Endodermal cell (in vitro differentiated cells): Measurements from ENCODE around the gene LTF. TPM values are rescaled to one million over a fixed set of nuclear protein-coding genes. Genes with fewer than 3 reads are reported as not detected.
A peak's percentile ranks its signal among the peaks of the same experiment; 100 is the strongest.

ENCODE experiments used
- DNase-seq: peaks from one replicate; pipeline ENCODE4 v3.0.0-alpha.2; 2017
- H3K27ac ChIP-seq: 2 replicates; pipeline ENCODE4 v1.5.1; 2013; ENCODE audit warnings: mild to moderate bottlenecking, low read depth, low read length, moderate library complexity
- H3K27me3 ChIP-seq: 2 replicates; pipeline ENCODE4 v1.6.1; 2013; ENCODE audit warnings: mild to moderate bottlenecking, low read length, moderate library complexity; ENCODE audit not compliant: insufficient read depth, control insufficient read depth, poor library complexity, severe bottlenecking
- H3K36me3 ChIP-seq: 2 replicates; pipeline ENCODE4 v1.7.0; 2013; ENCODE audit warnings: mild to moderate bottlenecking, low read length, moderate library complexity; ENCODE audit not compliant: control insufficient read depth, insufficient read depth
- H3K4me1 ChIP-seq: one replicate; pipeline ENCODE4 v1.7.0; 2013; ENCODE audit warnings: low read length; ENCODE audit not compliant: control insufficient read depth, insufficient read depth
- H3K4me3 ChIP-seq: 2 replicates; pipeline ENCODE4 v1.5.1; 2013; ENCODE audit warnings: mild to moderate bottlenecking, low read length, moderate library complexity
- H3K9ac ChIP-seq: 2 replicates; pipeline ENCODE4 v1.6.1; 2013; ENCODE audit warnings: mild to moderate bottlenecking, low read length, moderate library complexity; ENCODE audit not compliant: poor library complexity, severe bottlenecking; ENCODE audit errors: extremely low read depth
- H3K9me3 ChIP-seq: 2 replicates; pipeline ENCODE4 v1.6.1; 2013; ENCODE audit warnings: mild to moderate bottlenecking, low read length, moderate library complexity; ENCODE audit not compliant: control insufficient read depth
- H3K27ac Mint-ChIP-seq: 2 replicates; pipeline ENCODE4 v1.8.0; 2020; ENCODE audit warnings: mixed read lengths
- H3K27me3 Mint-ChIP-seq: 2 replicates; pipeline ENCODE4 v1.8.0; 2021; ENCODE audit warnings: mild to moderate bottlenecking, mixed read lengths; ENCODE audit not compliant: insufficient read depth
- H3K36me3 Mint-ChIP-seq: 2 replicates; pipeline ENCODE4 v1.8.0; 2020; ENCODE audit warnings: low read depth, mixed read lengths
- H3K4me1 Mint-ChIP-seq: 2 replicates; pipeline ENCODE4 v1.8.0; 2020; ENCODE audit warnings: mixed read lengths
- H3K4me3 Mint-ChIP-seq: 2 replicates; pipeline ENCODE4 v1.8.0; 2020; ENCODE audit warnings: mild to moderate bottlenecking, moderate library complexity, mixed read lengths
- H3K9me3 Mint-ChIP-seq: 2 replicates; pipeline ENCODE4 v1.8.0; 2020; ENCODE audit warnings: mild to moderate bottlenecking, mixed read lengths
- CTCF ChIP-seq: fragments of 200-600 bp; sonication (generic); conservative IDR thresholded peaks from 2 replicates; pipeline ENCODE4 v1.5.0; 2021; ENCODE audit warnings: antibody characterized with exemption, mild to moderate bottlenecking
- WGBS, 2 experiments: methylation state at CpG; one replicate each; pipeline versions ENCODE4 v1.1.5 to v1.1.7; 2013; ENCODE audit warnings: missing lambda C conversion rate in 2 of 2, mixed read lengths in 1 of 2; ENCODE audit not compliant: insufficient coverage in 1 of 2, insufficient read length in 1 of 2; 5-methylcytosine and 5-hydroxymethylcytosine counted together
- total RNA-seq, 2 donors: library from RNA; stranded (reverse); fragmentation: NEBNext Ultra II Directional in 1 of 2; extraction: Animal tissue kit (Norgen Biotek cat#: 25700) in 1 of 2; gene quantifications; 2 replicates in 1 of 2; 3 replicates in 1 of 2; pipeline ENCODE4 v1.2.1, GENCODE V29; 2021

The LTF gene
- total RNA-seq, 2 donors from 2014 or later = 0.24 to 0.31 TPM

DNA sequence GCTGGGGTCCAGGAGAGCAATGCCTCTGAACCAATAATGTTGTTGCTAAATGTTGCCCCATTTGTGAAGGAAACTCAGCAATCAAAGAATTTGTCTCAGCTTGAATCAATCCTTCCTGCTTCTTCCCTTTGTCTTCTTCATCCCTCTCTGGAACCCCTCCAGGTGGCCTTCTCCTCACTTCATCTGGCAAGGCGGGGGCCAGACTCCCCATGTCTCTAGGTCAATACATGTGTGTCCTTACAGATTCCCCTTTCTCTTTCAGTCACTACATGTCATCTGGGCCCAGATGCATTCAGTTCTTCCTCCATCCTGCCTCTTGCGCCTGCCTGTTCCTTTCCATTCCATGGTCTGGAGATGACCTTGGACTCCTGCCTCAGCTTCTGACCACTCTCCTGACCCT lies 8.0 kb upstream of the LTF start:
- Histone ChIP-seq H3K4me3 (no peak overlapping the region), H3K9ac (no peak overlapping the region), H3K4me1 (no peaks in the 10 kb centered on the region), H3K9me3 (peaks cover 5% of the 10 kb centered on the region), H3K36me3 (no peaks in the 10 kb centered on the region), H3K27ac (no peak overlapping the region), H3K27me3 (no peaks in the 10 kb centered on the region)
- peak; percentile 29 for DNase-seq
- H3K27ac Mint-ChIP-seq = no peak overlapping the region
- no peaks in the 10 kb centered on the region for H3K4me1 Mint-ChIP-seq
- TF ChIP-seq CTCF = no peak
- H3K27me3 Mint-ChIP-seq = peaks cover 9% of the 10 kb centered on the region
- H3K9me3 Mint-ChIP-seq = peaks cover 14% of the 10 kb centered on the region
- no peak overlapping the region for H3K4me3 Mint-ChIP-seq
- WGBS, 2 experiments = 86 to 100% methylated on average over 2 of the region's 2 CpGs
- H3K36me3 Mint-ChIP-seq = peaks cover 2% of the 10 kb centered on the region

DNA sequence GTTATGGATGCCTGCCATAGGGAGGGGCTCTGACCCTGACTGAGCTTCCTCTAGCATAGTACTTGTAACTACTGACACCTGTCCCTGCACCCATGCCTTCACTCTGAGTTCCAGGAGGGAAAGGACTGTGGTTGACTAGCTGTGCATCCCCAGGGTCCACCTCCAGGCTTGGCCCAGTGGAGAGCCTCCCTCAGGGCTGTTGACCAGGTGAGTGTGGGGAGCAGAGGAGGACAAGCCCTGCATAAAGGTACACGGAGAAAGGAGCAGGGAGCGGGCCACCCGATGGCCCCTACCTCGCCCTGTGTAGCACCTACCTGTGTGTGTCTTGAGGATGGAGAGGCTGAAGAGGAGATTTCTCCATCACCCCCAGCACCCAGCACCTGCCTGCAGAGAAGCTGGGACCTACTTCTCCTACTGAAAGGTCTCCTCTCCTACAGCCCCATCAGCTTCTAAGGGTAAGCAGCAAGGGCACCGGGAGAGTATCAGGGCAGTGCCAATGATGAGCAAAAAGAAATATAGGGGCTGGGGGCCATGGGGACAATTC lies 6.7 kb upstream of the LTF start:
- Histone ChIP-seq H3K9me3 (peaks cover 5% of the 10 kb centered on the region), H3K36me3 (no peaks in the 10 kb centered on the region), H3K4me3 (no peak overlapping the region), H3K27me3 (no peaks in the 10 kb centered on the region), H3K4me1 (no peaks in the 10 kb centered on the region), H3K27ac (no peak overlapping the region), H3K9ac (no peak overlapping the region)
- DNase-seq = peak; percentile 24
- Mint-ChIP-seq H3K9me3 (peaks cover 14% of the 10 kb centered on the region), H3K27ac (no peak overlapping the region), H3K4me3 (no peak overlapping the region), H3K36me3 (peaks cover 2% of the 10 kb centered on the region), H3K27me3 (peaks cover 17% of the 10 kb centered on the region), H3K4me1 (no peaks in the 10 kb centered on the region)
- 97 to 100% methylated on average over 2 to 4 of the region's 5 CpGs for WGBS, 2 experiments
- no peak for TF ChIP-seq CTCF

DNA sequence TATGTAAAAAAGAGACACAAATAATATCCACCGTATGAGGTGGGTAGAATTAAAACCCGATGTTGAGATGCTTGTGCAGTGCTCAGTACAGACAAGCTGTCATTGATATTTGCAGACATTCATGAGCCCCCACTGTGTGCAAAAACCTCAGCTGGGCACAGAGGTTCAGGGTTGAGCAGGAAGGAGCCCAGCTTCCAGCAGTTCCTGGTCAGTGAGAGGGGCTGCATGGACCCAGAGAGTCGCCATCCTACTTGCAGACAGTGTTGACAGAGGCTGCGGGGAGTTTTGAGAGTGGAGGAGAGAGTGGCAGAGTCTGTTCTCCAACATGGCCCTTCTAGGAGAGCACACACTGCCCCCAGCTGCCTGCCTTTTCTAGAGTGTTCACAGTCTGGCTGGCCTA lies 6.1 kb upstream of the LTF start:
- no peak for TF ChIP-seq CTCF
- 91 to 100% methylated on average over 1 to 4 of the region's 4 CpGs for WGBS, 2 experiments

More for the DNA sequence above, 6.1 kb upstream of the LTF start:
- Mint-ChIP-seq H3K27ac (no peak overlapping the region), H3K4me3 (no peak overlapping the region), H3K4me1 (no peaks in the 10 kb centered on the region), H3K27me3 (peaks cover 22% of the 10 kb centered on the region), H3K9me3 (peaks cover 14% of the 10 kb centered on the region), H3K36me3 (peaks cover 2% of the 10 kb centered on the region)
- no peaks in the 10 kb centered on the region for H3K27me3 ChIP-seq
- H3K36me3 ChIP-seq = no peaks in the 10 kb centered on the region
- H3K4me1 ChIP-seq = no peaks in the 10 kb centered on the region
- no peak overlapping the region for H3K27ac ChIP-seq
- peaks cover 5% of the 10 kb centered on the region for H3K9me3 ChIP-seq
- peak; percentile 34 for DNase-seq
- H3K4me3 ChIP-seq = no peak overlapping the region
- no peak overlapping the region for H3K9ac ChIP-seq
